ENCODE measurements around the gene SMYD3. TPM values are rescaled to one million over a fixed set of nuclear protein-coding genes. Genes with fewer than 3 reads are reported as not detected.

SMYD3 gene
- total RNA-seq, 2 experiments from 2014 or later = 22.6 to 24.6 TPM

GRCh38 chr1:246036175-246036574, 470.9 kb downstream of the SMYD3 start:
- intact Hi-C loops (cut with micrococcal nuclease) = no loop called here
- POLR2A ChIA-PET = no interaction called here
- H3K36me3 Mint-ChIP-seq (ENCODE audit: low read depth) = no peaks in the 10 kb centered on the region
- TF ChIP-seq CTCF (IDR thresholded peaks at IDR 0.05) = no peak
- no peak overlapping the region for H3K27ac Mint-ChIP-seq
- DNase-seq (no peak), ATAC-seq (no peak)
- H3K4me1 Mint-ChIP-seq (ENCODE audit: low read depth) = no peaks in the 10 kb centered on the region
- no peaks in the 10 kb centered on the region for H3K9me3 Mint-ChIP-seq
- no peaks in the 10 kb centered on the region for H3K27me3 Mint-ChIP-seq
- CTCF ChIA-PET = interaction anchor here (1.5 kb wide), 1 partner anchor 25 kb away, joined by 5 read pairs; no protein-coding TSS in a partner anchor
- H3K4me3 Mint-ChIP-seq = no peak overlapping the region

GRCh38 chr1:246035060-246035541, 472.0 kb downstream of the SMYD3 start:
- POLR2A ChIA-PET = no interaction called here
- H3K27ac Mint-ChIP-seq = no peak overlapping the region
- no peaks in the 10 kb centered on the region for H3K4me1 Mint-ChIP-seq (ENCODE audit: low read depth)
- no peak for ATAC-seq
- H3K27me3 Mint-ChIP-seq = no peaks in the 10 kb centered on the region
- H3K36me3 Mint-ChIP-seq (ENCODE audit: low read depth) = no peaks in the 10 kb centered on the region
- no peak for TF ChIP-seq CTCF (IDR thresholded peaks at IDR 0.05)
- CTCF ChIA-PET = no interaction called here
- peaks cover 2% of the 10 kb centered on the region for H3K9me3 Mint-ChIP-seq
- no peak for DNase-seq
- intact Hi-C loops (cut with micrococcal nuclease) = no loop called here
- H3K4me3 Mint-ChIP-seq = no peak overlapping the region

- TF ChIP-seq CTCF (IDR thresholded peaks at IDR 0.05) = no peak
- H3K4me1 Mint-ChIP-seq (ENCODE audit: low read depth) = no peaks in the 10 kb centered on the region
- peaks cover 4% of the 10 kb centered on the region for H3K9me3 Mint-ChIP-seq
- no peak overlapping the region for H3K4me3 Mint-ChIP-seq
- intact Hi-C loops (cut with micrococcal nuclease) = no loop called here
- no peaks in the 10 kb centered on the region for H3K27me3 Mint-ChIP-seq
- H3K27ac Mint-ChIP-seq = no peak overlapping the region
- ATAC-seq (no peak), DNase-seq (no peak)
- POLR2A ChIA-PET = no interaction called here
- H3K36me3 Mint-ChIP-seq (ENCODE audit: low read depth) = no peaks in the 10 kb centered on the region
- CTCF ChIA-PET = no interaction called here
Observed at GRCh38 chr1:246034630-246035029, 472.4 kb downstream of the SMYD3 start.

- intact Hi-C loops (cut with micrococcal nuclease) = no loop called here
- CTCF ChIA-PET = no interaction called here
Observed at GRCh38 chr1:246032984-246033383, 474.1 kb downstream of the SMYD3 start.

GRCh38 chr1:246032031-246032551, 475.0 kb downstream of the SMYD3 start:
- DNase-seq (no peak), ATAC-seq (no peak)
- Mint-ChIP-seq H3K4me3 (no peak overlapping the region), H3K4me1 (ENCODE audit: low read depth) (no peaks in the 10 kb centered on the region), H3K36me3 (ENCODE audit: low read depth) (no peaks in the 10 kb centered on the region), H3K27me3 (no peaks in the 10 kb centered on the region), H3K27ac (no peak overlapping the region), H3K9me3 (peaks cover 4% of the 10 kb centered on the region)
- TF ChIP-seq CTCF (IDR thresholded peaks at IDR 0.05) = no peak
- ChIA-PET CTCF (no interaction called here), POLR2A (no interaction called here)
- intact Hi-C loops (cut with micrococcal nuclease) = no loop called here

More at GRCh38 chr1:246032984-246033383, 474.1 kb downstream of the SMYD3 start:
- ATAC-seq (no peak), DNase-seq (no peak)
- H3K4me3 Mint-ChIP-seq = no peak overlapping the region
- TF ChIP-seq CTCF (IDR thresholded peaks at IDR 0.05) = no peak
- H3K27ac Mint-ChIP-seq = no peak overlapping the region
- H3K36me3 Mint-ChIP-seq (ENCODE audit: low read depth) = no peaks in the 10 kb centered on the region
- no peaks in the 10 kb centered on the region for H3K27me3 Mint-ChIP-seq
- no peaks in the 10 kb centered on the region for H3K4me1 Mint-ChIP-seq (ENCODE audit: low read depth)
- peaks cover 4% of the 10 kb centered on the region for H3K9me3 Mint-ChIP-seq
- POLR2A ChIA-PET = no interaction called here
